ENCODE results near the gene MEIKIN. TPM values are rescaled to one million over a fixed set of nuclear protein-coding genes. Genes with fewer than 3 reads are reported as not detected.
A peak's percentile ranks its signal among the peaks of the same experiment; 100 is the strongest.

Gene MEIKIN
- total and polyA plus RNA-seq, 2 of the 8 experiments (the other 6 are each of a cell fraction or from before 2014, with no cell fraction given), result not detected

DNA sequence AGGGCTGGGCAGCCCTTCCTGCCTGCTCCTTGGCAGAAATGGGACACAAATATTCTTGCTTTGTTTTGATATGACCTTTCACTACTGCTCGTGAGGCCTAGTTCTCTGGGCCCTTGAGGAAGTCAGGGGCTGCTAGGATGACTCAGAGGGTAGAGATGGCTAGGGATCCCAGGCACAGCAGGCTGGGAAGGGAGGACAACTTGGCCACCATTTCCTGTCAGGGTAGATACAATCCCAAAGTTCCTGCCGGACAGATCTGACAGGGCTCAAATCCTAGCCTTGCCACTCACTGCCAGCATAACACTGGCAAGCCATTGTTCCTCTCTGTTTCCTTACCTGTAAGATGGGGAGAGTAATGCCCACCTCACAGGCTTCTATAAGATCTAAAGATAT is 31.7 kb upstream of the MEIKIN start:
- Histone ChIP-seq H3K4me1 (replicated peaks in 1 of 4; ENCODE audit: control insufficient read depth in 3 of 4, insufficient read depth in 4 of 4, low read length in 3 of 4) (peaks cover 0 to 10% (median 5%) of the 10 kb centered on the region in 4 experiments; a peak in 4 of 7 replicates), H2BK20ac (ENCODE audit: low read length) (no peak overlapping the region), H3K9ac (replicated peaks in 1 of 4; ENCODE audit: extremely low read depth in 1 of 4, low read depth in 3 of 4, low read length in 3 of 4) (no peak overlapping the region), H3K79me1 (ENCODE audit: low read depth, low read length) (no peaks in the 10 kb centered on the region), H3K4me3 (ENCODE audit: extremely low read depth in 1 of 4, insufficient read depth in 2 of 4, low read depth in 3 of 4, low read length in 4 of 4) (no peak overlapping the region), H3K18ac (ENCODE audit: extremely low read depth, low read length) (no peak overlapping the region), H3K27ac (ENCODE audit: low read depth, low read length) (no peak overlapping the region), H4K20me1 (replicated peaks in 1 of 2; ENCODE audit: control insufficient read depth in 1 of 2, insufficient read depth in 2 of 2, low read length in 2 of 2) (no peaks in the 10 kb centered on the region), H3K36me3 (ENCODE audit: control insufficient read depth in 2 of 4, insufficient read depth in 4 of 4, low read length in 3 of 4) (no peaks in the 10 kb centered on the region), H3K4ac (replicated peaks; ENCODE audit: insufficient read length, low read depth, low read length) (no peak overlapping the region), H2BK5ac (ENCODE audit: low read depth, low read length) (no peak overlapping the region), H3K56ac (replicated peaks; ENCODE audit: insufficient read length, low read depth, low read length) (no peak overlapping the region), H3K14ac (ENCODE audit: insufficient read length) (no peak overlapping the region), H2BK120ac (replicated peaks; ENCODE audit: low read depth, low read length) (no peak overlapping the region), H4K5ac (ENCODE audit: insufficient read length, low read depth, low read length) (no peak overlapping the region), H3K27me3 (replicated peaks in 1 of 4; ENCODE audit: control insufficient read depth in 3 of 4, extremely low read depth in 1 of 4, insufficient read depth in 3 of 4, low read length in 3 of 4) (no peaks in the 10 kb centered on the region), H3K9me3 (ENCODE audit: insufficient read depth in 2 of 2, low read depth in 1 of 2, low read length in 1 of 2) (no peaks in the 10 kb centered on the region), H4K91ac (replicated peaks; ENCODE audit: insufficient read length, low read length) (no peak overlapping the region), H2BK12ac (ENCODE audit: low read depth, low read length) (0 out of 2 replicates have a peak overlapping the region, but pooled peaks have one; percentile 75), H4K8ac (ENCODE audit: extremely low read depth, insufficient read depth, low read length) (no peak overlapping the region), H2AFZ (ENCODE audit: low read length) (no peak overlapping the region), H3K79me2 (ENCODE audit: control insufficient read depth in 1 of 2, insufficient read depth in 2 of 2, low read length in 2 of 2) (no peaks in the 10 kb centered on the region), H3K23ac (ENCODE audit: insufficient read length) (no peak overlapping the region), H2AK5ac (ENCODE audit: low read depth, low read length) (no peak overlapping the region), H3K4me2 (ENCODE audit: insufficient read depth in 1 of 2, low read depth in 2 of 2, low read length in 2 of 2) (no peak overlapping the region), H2BK15ac (ENCODE audit: low read length) (peak overlapping the region; percentile 40; the same call in 1 of the 2 replicates), H3K23me2 (ENCODE audit: low read depth, low read length) (peaks cover 5% of the 10 kb centered on the region; the same call in 1 of the 2 replicates)
- FAIRE-seq (no peak), DNase-seq (ENCODE audit: low read depth in 1 of 2, low spot score in 2 of 2) (no peak)
- CTCF ChIA-PET (ENCODE audit: partially characterized antibody), result interaction anchor here (1.4 kb wide), 1 partner anchor 31 kb away, joined by 4 read pairs; no protein-coding TSS in a partner anchor
- 96% methylated on average over 2 of the region's 2 CpGs; no CpG with 5 or more reads in 1 of the 2 experiments for WGBS, 2 experiments (ENCODE audit: extremely low coverage in 1 of 2, insufficient coverage in 1 of 2, insufficient read length in 1 of 2, insufficient replicate concordance in 2 of 2, low coverage in 1 of 2, low lambda C conversion rate in 2 of 2, missing lambda C conversion rate in 1 of 2)
- POLR2A ChIA-PET (ENCODE audit: partially characterized antibody), result no interaction called here
- TF ChIP-seq HDAC6 (IDR thresholded peaks at IDR 0.05; ENCODE audit: low read depth, low read length) (no peak), POLR2AphosphoS5 (IDR thresholded peaks at IDR 0.05; ENCODE audit: low read depth, low read length) (no peak), NRF1 (IDR thresholded peaks at IDR 0.05; ENCODE audit: low read depth, low read length) (no peak), CHD1 (IDR thresholded peaks at IDR 0.05; ENCODE audit: low read depth, low read length) (no peak), TCF12 (IDR thresholded peaks at IDR 0.05; ENCODE audit: low read depth, low read length) (no peak), POLR2A (IDR thresholded peaks at IDR 0.05; ENCODE audit: control extremely low read depth in 1 of 2, low read depth in 2 of 2, low read length in 2 of 2) (no peak), CREB1 (IDR thresholded peaks at IDR 0.05) (no peak), SUZ12 (IDR thresholded peaks at IDR 0.05; ENCODE audit: low read length) (no peak), SRF (IDR thresholded peaks at IDR 0.05; ENCODE audit: low read depth, low read length) (no peak)
- TF ChIP-seq, protein P1, sequence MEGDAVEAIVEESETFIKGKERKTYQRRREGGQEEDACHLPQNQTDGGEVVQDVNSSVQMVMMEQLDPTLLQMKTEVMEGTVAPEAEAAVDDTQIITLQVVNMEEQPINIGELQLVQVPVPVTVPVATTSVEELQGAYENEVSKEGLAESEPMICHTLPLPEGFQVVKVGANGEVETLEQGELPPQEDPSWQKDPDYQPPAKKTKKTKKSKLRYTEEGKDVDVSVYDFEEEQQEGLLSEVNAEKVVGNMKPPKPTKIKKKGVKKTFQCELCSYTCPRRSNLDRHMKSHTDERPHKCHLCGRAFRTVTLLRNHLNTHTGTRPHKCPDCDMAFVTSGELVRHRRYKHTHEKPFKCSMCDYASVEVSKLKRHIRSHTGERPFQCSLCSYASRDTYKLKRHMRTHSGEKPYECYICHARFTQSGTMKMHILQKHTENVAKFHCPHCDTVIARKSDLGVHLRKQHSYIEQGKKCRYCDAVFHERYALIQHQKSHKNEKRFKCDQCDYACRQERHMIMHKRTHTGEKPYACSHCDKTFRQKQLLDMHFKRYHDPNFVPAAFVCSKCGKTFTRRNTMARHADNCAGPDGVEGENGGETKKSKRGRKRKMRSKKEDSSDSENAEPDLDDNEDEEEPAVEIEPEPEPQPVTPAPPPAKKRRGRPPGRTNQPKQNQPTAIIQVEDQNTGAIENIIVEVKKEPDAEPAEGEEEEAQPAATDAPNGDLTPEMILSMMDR (IDR thresholded peaks at IDR 0.05; ENCODE audit: control extremely low read depth in 1 of 3, insufficient read depth in 1 of 3, low read depth in 1 of 3, low read length in 3 of 3), result no peak
- TF ChIP-seq, protein P2, sequence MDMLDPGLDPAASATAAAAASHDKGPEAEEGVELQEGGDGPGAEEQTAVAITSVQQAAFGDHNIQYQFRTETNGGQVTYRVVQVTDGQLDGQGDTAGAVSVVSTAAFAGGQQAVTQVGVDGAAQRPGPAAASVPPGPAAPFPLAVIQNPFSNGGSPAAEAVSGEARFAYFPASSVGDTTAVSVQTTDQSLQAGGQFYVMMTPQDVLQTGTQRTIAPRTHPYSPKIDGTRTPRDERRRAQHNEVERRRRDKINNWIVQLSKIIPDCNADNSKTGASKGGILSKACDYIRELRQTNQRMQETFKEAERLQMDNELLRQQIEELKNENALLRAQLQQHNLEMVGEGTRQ (IDR thresholded peaks at IDR 0.05; ENCODE audit: low read length), result no peak
